Keratinocyte (primary cell): ENCODE measurements around the gene HOXC6. TPM values are rescaled to one million over a fixed set of nuclear protein-coding genes. Genes with fewer than 3 reads are reported as not detected.

Source experiments
- DNase-seq: peaks from one replicate; pipeline ENCODE4 v3.0.0-alpha.2; 2011; ENCODE audit warnings: low read depth, missing footprints, low spot score
- FAIRE-seq: peaks from 2 replicates; lab custom pipeline; 2011; peaks lifted over from hg19 to GRCh38; lab: Jason Lieb, UNC
- H2AFZ ChIP-seq: 2 replicates; pipeline ENCODE4 v1.6.0; 2012; ENCODE audit warnings: low read length, control low read depth, inconsistent platforms; ENCODE audit not compliant: control insufficient read depth
- H3K27ac ChIP-seq: 2 replicates; pipeline ENCODE4 v1.5.1; 2011; ENCODE audit warnings: low read length; ENCODE audit not compliant: control insufficient read depth, insufficient read depth
- H3K27me3 ChIP-seq: 3 replicates; pipeline ENCODE4 v1.6.0; 2011; ENCODE audit warnings: low read length; ENCODE audit not compliant: control insufficient read depth, insufficient read depth; ENCODE audit errors: extremely low read depth
- H3K36me3 ChIP-seq, 2 experiments: 2 replicates in 1 of 2; 3 replicates in 1 of 2; pipeline ENCODE4 v1.5.1; 2011; ENCODE audit warnings: low read length in 2 of 2, mild to moderate bottlenecking in 1 of 2; ENCODE audit not compliant: control insufficient read depth in 2 of 2, insufficient read depth in 2 of 2; ENCODE audit errors: extremely low read depth in 1 of 2
- H3K4me1 ChIP-seq: 3 replicates; pipeline ENCODE4 v1.5.1; 2011; ENCODE audit warnings: low read length; ENCODE audit not compliant: control insufficient read depth, insufficient read depth; ENCODE audit errors: extremely low read depth
- H3K4me2 ChIP-seq: 3 replicates; pipeline ENCODE4 v1.6.0; 2011; ENCODE audit warnings: low read depth, low read length; ENCODE audit not compliant: control insufficient read depth, insufficient read depth; ENCODE audit errors: extremely low read depth
- H3K4me3 ChIP-seq, 3 experiments: fragments of 200-600 bp in 1 of 3; sonication (generic) in 1 of 3; 2 replicates in 2 of 3; 3 replicates in 1 of 3; pipeline ENCODE4 v1.5.1; 2011 to 2016; ENCODE audit warnings: low read length in 3 of 3, mild to moderate bottlenecking in 3 of 3, control low read depth in 2 of 3, inconsistent platforms in 1 of 3, low read depth in 1 of 3, mixed read lengths in 1 of 3, mixed run types in 1 of 3, moderate library complexity in 1 of 3; ENCODE audit not compliant: control insufficient read depth in 2 of 3, insufficient read depth in 2 of 3; ENCODE audit errors: extremely low read depth in 1 of 3
- H3K79me2 ChIP-seq: 2 replicates; pipeline ENCODE4 v1.6.0; 2012; ENCODE audit warnings: low read length; ENCODE audit not compliant: control insufficient read depth, insufficient read depth
- H3K9ac ChIP-seq: 3 replicates; pipeline ENCODE4 v1.6.0; 2011; ENCODE audit warnings: low read length; ENCODE audit not compliant: control insufficient read depth, insufficient read depth; ENCODE audit errors: extremely low read depth
- H3K9me1 ChIP-seq: 3 replicates; pipeline ENCODE4 v1.6.0; 2011; ENCODE audit warnings: low read length; ENCODE audit not compliant: control insufficient read depth, insufficient read depth; ENCODE audit errors: extremely low read depth
- H3K9me3 ChIP-seq: 2 replicates; pipeline ENCODE4 v1.5.1; 2012; ENCODE audit warnings: low read depth, low read length; ENCODE audit not compliant: control insufficient read depth
- H4K20me1 ChIP-seq: 3 replicates; pipeline ENCODE4 v1.6.0; 2011; ENCODE audit warnings: low read length; ENCODE audit not compliant: control insufficient read depth, insufficient read depth; ENCODE audit errors: extremely low read depth
- EZH2 ChIP-seq: IDR thresholded peaks from one replicate; pipeline ENCODE4 v1.6.1; 2012; ENCODE audit warnings: inconsistent platforms, mild to moderate bottlenecking, low read length, moderate library complexity
- dilution Hi-C: fragments of 300-500 bp; cut with MboI; formaldehyde crosslinking; loops from one replicate; pipeline ENCODE4 v1.7.0; 2020; ENCODE audit warnings: low sequenced_read_pairs; ENCODE audit not compliant: extremely low pct_ligation_motif_present
- polyA plus RNA-seq, 5 experiments: library from polyadenylated mRNA; depleted of rRNA in 3 of 5; stranded (reverse) in 3 of 5; stranded (forward) in 1 of 5; unstranded in 1 of 5; fragments of >200 nt; gene quantifications; 1 replicate in 1 of 5; 2 replicates in 3 of 5; 3 replicates in 1 of 5; pipeline versions ENCODE4 v1.2.1 to v1.2.3, GENCODE V29; 2011 to 2012; ENCODE audit warnings: missing spikeins in 2 of 5, low read depth in 1 of 5, low replicate concordance in 1 of 5
- TF ChIP-seq, protein P1 (sequence below), 3 experiments: IDR thresholded peaks in 1 of 3; conservative IDR thresholded peaks in 1 of 3; optimal IDR thresholded peaks in 1 of 3; 2 replicates in 2 of 3; 3 replicates in 1 of 3; pipeline versions ENCODE3 to v1.5.1; 2011; ENCODE audit warnings: low read length in 3 of 3, mild to moderate bottlenecking in 3 of 3, moderate library complexity in 2 of 3, control low read depth in 1 of 3, inconsistent platforms in 1 of 3; ENCODE audit not compliant: insufficient read depth in 2 of 3; ENCODE audit errors: extremely low read depth in 1 of 3

HOXC6 gene
- polyA plus RNA-seq, 1 donor (not counting 4 experiments of a cell fraction or from before 2014, with no cell fraction given), result 4.7 TPM

DNA sequence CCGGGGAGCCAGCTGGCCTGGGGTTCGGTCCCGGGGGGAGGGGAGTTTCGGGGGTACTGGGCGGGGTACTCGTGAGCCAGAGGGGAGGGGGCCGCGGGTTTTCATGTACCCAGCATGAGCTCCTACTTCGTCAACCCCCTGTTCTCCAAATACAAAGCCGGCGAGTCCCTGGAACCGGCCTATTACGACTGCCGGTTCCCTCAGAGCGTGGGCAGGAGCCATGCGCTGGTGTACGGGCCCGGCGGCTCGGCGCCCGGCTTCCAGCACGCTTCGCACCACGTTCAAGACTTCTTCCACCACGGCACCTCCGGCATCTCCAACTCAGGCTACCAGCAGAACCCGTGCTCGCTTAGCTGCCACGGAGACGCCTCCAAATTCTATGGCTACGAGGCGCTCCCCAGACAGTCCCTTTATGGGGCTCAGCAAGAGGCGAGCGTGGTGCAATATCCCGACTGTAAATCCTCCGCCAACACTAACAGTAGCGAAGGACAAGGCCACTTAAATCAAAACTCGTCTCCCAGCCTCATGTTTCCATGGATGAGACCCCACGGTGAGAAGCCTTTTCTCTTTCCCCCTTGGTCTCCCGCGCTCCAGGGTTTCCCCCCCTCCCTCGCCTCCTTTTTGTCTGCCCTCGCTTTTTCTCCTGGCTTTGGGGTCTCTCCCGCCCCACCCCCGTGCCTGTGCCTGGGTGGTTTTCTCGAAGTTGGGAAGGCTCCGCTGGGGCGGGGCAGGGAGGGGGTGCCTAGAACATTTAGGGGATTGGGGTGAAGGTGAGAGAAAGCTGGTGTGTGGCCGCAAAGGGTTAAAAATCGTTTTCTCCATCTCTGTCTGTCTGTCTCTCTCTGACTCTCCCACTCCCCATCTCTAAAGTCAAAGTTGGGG lies 18.8 kb upstream of the HOXC6 start:
- no peaks in the 10 kb centered on the region for H4K20me1 ChIP-seq
- dilution Hi-C loops, result no loop called here
- H3K4me1 ChIP-seq, result peaks cover 16% of the 10 kb centered on the region
- H3K4me2 ChIP-seq, result peak overlapping the region; percentile 79
- H3K9ac ChIP-seq, result peak overlapping the region; percentile 80
- FAIRE-seq, result no peak
- TF ChIP-seq EZH2, result no peak
- TF ChIP-seq, protein P1, sequence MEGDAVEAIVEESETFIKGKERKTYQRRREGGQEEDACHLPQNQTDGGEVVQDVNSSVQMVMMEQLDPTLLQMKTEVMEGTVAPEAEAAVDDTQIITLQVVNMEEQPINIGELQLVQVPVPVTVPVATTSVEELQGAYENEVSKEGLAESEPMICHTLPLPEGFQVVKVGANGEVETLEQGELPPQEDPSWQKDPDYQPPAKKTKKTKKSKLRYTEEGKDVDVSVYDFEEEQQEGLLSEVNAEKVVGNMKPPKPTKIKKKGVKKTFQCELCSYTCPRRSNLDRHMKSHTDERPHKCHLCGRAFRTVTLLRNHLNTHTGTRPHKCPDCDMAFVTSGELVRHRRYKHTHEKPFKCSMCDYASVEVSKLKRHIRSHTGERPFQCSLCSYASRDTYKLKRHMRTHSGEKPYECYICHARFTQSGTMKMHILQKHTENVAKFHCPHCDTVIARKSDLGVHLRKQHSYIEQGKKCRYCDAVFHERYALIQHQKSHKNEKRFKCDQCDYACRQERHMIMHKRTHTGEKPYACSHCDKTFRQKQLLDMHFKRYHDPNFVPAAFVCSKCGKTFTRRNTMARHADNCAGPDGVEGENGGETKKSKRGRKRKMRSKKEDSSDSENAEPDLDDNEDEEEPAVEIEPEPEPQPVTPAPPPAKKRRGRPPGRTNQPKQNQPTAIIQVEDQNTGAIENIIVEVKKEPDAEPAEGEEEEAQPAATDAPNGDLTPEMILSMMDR (optimal IDR thresholded peaks at IDR 0.05 in 1 of 3, IDR thresholded peaks at IDR 0.05 in 1 of 3, conservative IDR thresholded peaks at IDR 0.05 in 1 of 3; ENCODE audit: extremely low read depth in 1 of 3, insufficient read depth in 2 of 3, low read length in 3 of 3), result no peak
- H3K27ac ChIP-seq, result no peak overlapping the region
- DNase-seq, result no peak
- peak overlapping the region; percentile 70 for H2AFZ ChIP-seq
- H3K9me3 ChIP-seq, result no peaks in the 10 kb centered on the region
- H3K36me3 ChIP-seq, result peaks cover 0 to 2% of the 10 kb centered on the region in 2 experiments
- H3K4me3 ChIP-seq, result peak overlapping the region; percentile 43 to 62 (median 62)
- H3K79me2 ChIP-seq, result peaks cover 28% of the 10 kb centered on the region
- H3K9me1 ChIP-seq, result no peaks in the 10 kb centered on the region
- H3K27me3 ChIP-seq, result no peaks in the 10 kb centered on the region

DNA sequence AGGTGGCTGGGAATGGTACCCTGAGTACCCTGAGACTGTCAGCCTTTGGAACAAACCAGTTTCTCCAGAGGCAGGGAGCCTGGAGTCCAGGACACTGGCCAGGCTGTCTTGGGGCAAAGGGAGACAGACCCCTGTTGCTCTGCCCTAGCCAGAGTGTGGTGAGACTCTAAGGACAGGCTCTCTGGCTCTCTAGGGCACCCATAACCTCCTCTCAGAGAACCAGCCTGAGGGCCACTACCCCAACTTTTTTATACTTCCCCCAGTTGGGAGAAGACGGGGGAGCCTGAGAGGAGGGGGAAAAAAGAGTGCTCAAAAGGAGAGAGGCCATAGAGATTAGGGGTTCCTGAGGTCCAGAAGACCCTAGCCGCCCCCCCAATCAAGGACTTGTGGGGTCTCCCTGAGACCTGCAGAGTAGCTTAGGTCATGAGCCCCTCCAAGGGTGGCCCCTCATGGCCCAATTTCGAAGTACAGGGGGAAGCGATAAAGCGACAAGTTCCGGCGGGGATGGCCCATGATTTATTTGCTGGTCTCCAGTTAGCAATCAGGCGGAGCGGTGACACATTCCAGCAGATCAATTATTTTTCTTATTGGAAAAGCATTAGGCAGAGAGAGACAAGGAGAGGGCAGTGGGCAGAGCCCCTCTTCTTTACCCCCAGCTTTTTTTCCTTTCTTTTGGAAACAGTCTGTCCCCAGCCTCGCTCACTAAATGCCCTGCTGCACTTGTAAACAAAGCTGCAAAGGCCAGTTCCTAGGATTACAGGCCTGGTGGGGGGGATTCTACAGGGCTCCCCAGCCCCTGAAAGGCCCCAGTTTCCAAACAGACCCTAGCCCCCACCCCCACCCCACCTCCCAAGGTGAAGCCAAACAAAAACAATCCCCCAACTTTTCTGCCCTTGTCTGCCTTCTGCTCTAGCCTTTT lies 17.9 kb upstream of the HOXC6 start:
- DNase-seq (no peak), FAIRE-seq (no peak)
- Histone ChIP-seq H3K9ac (peak overlapping the region; percentile 80), H3K27me3 (no peaks in the 10 kb centered on the region), H4K20me1 (no peaks in the 10 kb centered on the region), H3K4me1 (peaks cover 16% of the 10 kb centered on the region), H3K4me3 (peak overlapping the region in 1 of 3 experiments; percentile 19), H3K4me2 (peak overlapping the region; percentile 79), H3K9me1 (no peaks in the 10 kb centered on the region), H3K27ac (no peak overlapping the region), H3K79me2 (peaks cover 32% of the 10 kb centered on the region), H2AFZ (no peak overlapping the region), H3K36me3 (no peaks in the 10 kb centered on the region), H3K9me3 (no peaks in the 10 kb centered on the region)
- dilution Hi-C loops, result no loop called here
- TF ChIP-seq EZH2, result no peak
- TF ChIP-seq, protein P1 (optimal IDR thresholded peaks at IDR 0.05 in 1 of 3, IDR thresholded peaks at IDR 0.05 in 1 of 3, conservative IDR thresholded peaks at IDR 0.05 in 1 of 3; ENCODE audit: extremely low read depth in 1 of 3, insufficient read depth in 2 of 3, low read length in 3 of 3), result no peak
